ENCODE measurements around the gene UBE2G2.

Gene UBE2G2

DNA sequence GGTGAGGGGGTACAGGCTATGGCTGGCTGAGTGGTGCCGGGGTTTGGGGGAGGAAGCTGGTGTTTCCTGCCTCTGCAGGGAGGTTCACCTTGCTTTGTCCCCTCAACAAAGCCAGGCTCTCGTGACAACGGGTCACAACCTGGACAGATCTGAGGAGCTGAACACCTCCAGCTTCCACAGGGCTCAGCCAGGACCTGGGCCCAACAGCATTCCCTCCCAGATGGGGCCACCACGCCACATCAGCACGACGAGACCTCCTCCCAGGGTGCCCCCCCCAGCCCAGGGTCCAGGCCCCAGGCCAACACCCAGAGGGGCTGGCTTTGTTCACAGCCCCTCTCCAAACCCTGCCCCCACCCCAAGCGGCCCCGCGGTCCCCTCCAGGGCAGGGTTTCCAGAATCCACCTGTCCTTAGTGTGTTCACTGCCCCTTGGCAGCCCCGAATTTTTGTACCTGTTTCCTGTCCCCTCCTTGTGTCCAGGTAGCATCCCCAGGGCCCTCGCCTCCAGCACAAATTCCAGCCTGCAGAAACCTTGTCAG, 34.7 kb downstream of the UBE2G2 start:
- no peaks in the 10 kb centered on the region for H3K9me3 Mint-ChIP-seq
- no peak overlapping the region for H3K27ac Mint-ChIP-seq
- H3K4me1 Mint-ChIP-seq: peaks cover 11% of the 10 kb centered on the region
- no peak overlapping the region for H3K4me3 Mint-ChIP-seq
- peaks cover 3% of the 10 kb centered on the region for H3K36me3 Mint-ChIP-seq
- H3K27me3 Mint-ChIP-seq: no peaks in the 10 kb centered on the region

DNA sequence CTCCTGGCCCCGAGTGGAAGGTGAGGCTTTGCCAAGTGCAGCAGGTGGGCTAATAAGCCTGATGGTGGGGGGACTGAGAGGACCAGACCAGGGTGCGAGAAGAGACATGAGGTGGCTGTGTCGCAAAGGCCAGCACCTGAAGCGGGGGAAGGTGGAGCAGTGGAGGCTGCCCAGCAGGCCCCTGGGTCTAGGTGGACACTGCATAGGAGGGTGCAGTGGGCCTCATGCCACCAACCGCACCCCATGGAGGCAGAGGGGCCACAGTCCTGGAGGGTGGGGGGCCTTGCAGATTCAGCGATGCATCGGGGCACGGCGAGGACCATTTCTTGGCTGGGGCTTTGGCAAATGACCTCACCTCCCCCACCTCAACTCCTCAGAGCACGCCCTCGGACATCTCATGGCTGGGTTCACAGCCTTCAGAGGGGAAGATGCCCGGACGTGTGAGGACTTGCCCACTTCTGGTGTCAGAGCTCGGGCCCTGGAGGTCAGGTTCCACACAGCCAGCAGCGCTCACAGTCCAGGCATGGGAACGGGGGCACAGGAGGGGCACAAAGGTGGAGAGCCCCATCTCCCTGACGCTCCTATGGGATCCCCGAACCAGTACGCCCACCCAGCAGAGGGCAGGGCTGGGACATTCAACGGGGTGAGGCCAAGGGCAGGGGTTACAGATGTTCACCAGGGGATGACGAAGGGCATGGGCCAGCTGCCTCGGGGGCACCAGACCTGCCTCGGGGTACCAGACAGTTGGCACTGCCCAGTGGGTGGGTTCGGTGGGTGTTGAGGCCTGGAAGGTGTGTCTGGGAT, 35.4 kb downstream of the UBE2G2 start:
- Mint-ChIP-seq H3K27ac (no peak overlapping the region), H3K36me3 (peaks cover 3% of the 10 kb centered on the region)

DNA sequence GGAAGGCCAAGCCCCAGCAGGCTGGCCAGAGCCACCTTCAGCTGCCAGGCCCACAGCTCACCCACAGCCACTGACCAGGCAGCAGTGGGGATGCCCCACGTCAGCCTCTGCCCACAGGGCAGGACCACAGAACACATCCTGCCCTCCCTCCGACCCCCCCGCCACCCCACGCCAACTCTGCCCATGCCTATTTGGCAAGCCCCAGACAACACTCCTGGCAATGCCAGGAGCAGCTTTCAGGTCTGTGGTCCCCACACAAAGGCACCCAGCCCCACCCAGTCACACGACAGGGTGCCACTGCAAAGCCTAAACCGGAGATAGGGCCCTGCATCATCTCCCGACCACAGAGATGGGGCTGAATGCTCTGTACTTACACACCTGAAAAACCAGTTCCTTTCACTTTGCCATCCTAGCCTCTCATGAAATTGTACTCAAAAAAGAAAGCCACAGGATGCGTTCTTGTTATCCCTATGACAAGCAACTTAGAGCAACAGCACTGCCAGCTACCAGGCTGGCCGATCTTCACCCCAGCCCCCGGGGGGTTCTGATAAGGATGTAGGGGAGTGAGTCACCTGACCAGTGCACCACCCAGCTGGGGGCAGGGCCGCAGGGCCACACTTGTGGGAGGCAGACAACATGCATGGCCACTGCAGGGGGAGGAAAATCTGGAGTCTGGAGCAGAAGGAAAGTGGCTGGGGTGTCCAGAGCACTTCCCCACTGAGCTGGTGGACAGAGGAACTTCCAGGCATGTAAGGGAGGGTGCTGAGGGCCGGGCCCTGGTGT, 36.2 kb downstream of the UBE2G2 start:
- no peaks in the 10 kb centered on the region for H3K9me3 Mint-ChIP-seq
- H3K27me3 Mint-ChIP-seq: no peaks in the 10 kb centered on the region
- peaks cover 17% of the 10 kb centered on the region for H3K4me1 Mint-ChIP-seq
- H3K27ac Mint-ChIP-seq: no peak overlapping the region
- peaks cover 3% of the 10 kb centered on the region for H3K36me3 Mint-ChIP-seq
- H3K4me3 Mint-ChIP-seq: no peak overlapping the region

More for the DNA sequence above, 35.4 kb downstream of the UBE2G2 start:
- no peak overlapping the region for H3K4me3 Mint-ChIP-seq
- peaks cover 16% of the 10 kb centered on the region for H3K4me1 Mint-ChIP-seq
- H3K9me3 Mint-ChIP-seq: no peaks in the 10 kb centered on the region
- H3K27me3 Mint-ChIP-seq: no peaks in the 10 kb centered on the region

DNA sequence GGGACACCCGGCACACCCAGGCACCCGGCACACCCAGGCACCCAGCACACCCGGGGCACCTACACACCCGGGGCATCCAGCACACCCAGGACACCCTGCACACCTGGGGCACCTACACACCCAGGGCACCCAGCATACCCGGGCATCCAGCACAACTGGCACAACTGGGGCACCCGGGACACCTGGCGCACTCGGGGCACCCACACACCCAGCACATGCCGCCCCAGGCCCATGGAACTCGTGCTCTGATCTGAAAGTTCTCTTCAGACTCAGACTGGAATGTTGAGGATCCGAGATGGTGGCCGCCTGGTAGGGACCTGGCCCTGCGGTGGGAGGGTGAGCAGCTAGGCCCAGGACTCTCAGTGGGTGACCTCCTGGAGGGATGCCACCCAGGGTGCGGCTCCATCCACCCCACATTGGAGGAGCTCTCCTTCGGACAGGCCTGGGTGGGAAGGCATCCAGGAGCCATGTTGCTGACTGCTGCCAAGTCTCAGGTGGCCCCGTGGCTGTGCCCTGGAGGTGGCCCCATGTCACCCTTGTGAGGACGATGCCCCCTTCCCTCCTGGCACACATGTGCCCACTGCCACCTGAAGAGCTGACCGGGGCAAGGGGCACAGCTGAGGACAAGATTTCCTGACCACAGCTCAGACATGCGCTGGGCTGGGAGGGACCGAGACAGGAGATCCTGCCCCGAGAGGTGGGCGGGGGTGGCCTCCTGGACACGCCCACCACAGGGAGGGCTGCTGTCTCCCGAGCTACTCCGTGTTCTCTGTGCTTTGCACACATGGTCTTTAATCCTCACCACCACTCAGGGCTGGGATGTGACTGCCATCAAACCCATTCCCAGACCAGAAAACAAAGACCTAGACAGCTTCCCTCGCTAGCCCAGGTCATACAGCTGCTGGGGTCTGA, 37.0 kb downstream of the UBE2G2 start:
- Mint-ChIP-seq H3K27ac (no peak overlapping the region), H3K9me3 (no peaks in the 10 kb centered on the region), H3K27me3 (no peaks in the 10 kb centered on the region), H3K36me3 (no peaks in the 10 kb centered on the region), H3K4me1 (peaks cover 17% of the 10 kb centered on the region), H3K4me3 (no peak overlapping the region)

DNA sequence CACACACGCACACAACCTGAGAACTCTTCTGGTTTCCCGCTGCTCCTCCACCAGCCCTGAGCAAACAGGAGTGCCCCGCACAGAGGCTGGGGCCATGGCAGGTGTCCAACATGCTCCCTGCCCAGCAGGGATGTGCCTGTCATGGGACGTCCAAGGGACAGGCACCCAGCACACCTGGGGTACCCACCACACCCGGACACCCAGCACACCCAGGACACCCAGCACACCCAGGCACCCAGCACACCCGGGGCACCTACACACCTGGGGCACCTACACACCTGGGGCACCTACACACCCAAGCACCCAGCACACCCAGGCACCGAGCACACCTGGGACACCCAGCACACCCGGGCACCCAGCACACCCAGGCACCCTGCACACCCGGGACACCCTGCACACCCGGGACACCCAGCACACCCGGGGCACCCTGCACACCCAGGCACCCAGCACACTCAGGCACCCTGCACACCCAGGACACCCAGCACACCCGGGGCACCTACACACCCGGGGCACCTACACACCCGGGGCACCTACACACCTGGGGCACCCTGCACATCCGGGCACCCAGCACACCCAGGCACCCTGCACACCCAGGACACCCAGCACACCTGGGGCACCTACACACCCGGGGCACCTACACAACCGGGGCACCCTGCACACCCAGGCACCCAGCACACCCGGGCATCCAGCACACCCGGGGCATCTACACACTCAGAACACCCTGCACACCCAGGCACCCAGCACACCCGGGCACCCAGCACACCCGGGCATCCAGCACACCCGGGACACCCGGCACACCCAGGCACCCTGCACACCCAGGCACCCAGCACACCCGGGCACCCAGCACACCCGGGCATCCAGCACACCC, 37.9 kb downstream of the UBE2G2 start:
- Mint-ChIP-seq H3K4me3 (no peak overlapping the region), H3K27me3 (no peaks in the 10 kb centered on the region), H3K9me3 (no peaks in the 10 kb centered on the region), H3K4me1 (peaks cover 17% of the 10 kb centered on the region), H3K36me3 (no peaks in the 10 kb centered on the region), H3K27ac (no peak overlapping the region)

DNA sequence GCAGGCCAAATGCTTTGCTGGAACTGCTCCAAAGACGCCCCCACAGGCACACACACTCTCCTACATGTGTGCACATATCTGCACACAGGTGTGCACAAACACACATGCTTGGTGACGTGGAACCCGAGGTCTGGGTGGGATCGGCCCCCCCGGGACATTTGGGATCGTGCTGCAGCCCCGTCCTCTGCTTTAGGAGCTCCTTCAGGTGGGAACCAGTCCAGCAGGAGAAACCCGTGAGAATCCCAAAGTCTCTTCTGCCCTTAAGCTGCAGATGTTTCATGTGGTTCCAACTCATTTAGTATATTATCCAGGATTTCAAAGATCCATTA, 38.6 kb downstream of the UBE2G2 start:
- Mint-ChIP-seq H3K27ac (no peak overlapping the region), H3K36me3 (no peaks in the 10 kb centered on the region), H3K4me3 (no peak overlapping the region), H3K4me1 (peaks cover 17% of the 10 kb centered on the region), H3K9me3 (no peaks in the 10 kb centered on the region), H3K27me3 (no peaks in the 10 kb centered on the region)

DNA sequence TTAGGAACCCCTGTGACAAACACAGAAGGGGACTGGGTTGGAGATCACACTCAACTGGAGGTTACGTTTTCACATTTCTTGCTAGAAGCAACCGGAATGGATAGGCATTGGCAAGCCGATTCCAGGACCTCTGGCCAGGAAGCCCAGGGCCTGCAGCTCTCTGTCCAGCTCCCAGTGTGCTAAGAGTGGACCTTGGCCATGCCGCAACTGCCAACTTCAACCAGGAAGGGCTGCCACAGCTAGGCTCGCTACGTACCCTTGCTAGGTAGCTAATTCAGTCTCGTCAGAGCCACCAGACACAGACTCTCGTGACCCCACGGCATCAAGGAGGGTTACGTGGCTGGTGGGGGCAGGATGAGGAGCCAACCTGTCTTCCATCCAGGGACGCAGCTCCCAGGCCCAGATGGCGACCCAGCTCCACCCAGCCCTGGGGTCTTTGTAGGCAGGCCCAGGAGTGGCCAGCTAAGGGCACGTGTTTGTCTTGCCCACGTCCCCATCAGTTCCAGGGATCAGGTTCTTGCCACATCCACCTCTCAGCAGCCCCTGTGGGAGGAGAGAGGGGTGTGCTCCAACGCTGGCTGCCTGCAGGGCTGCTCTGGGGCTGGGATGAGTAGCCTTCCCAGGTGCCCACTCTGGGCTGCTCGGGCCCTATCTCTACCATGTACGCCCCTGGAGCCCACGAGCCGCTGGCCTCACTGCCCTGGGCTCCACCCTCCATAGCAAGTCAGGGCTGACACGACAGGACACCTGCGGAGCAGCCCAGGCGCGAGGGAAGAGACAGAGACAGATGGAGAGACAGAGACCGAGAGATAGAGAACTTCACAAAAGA, 39.2 kb downstream of the UBE2G2 start:
- no peak overlapping the region for H3K4me3 Mint-ChIP-seq
- H3K27ac Mint-ChIP-seq: no peak overlapping the region
- peaks cover 17% of the 10 kb centered on the region for H3K4me1 Mint-ChIP-seq
- H3K9me3 Mint-ChIP-seq: no peaks in the 10 kb centered on the region
- H3K27me3 Mint-ChIP-seq: no peaks in the 10 kb centered on the region
- no peaks in the 10 kb centered on the region for H3K36me3 Mint-ChIP-seq

DNA sequence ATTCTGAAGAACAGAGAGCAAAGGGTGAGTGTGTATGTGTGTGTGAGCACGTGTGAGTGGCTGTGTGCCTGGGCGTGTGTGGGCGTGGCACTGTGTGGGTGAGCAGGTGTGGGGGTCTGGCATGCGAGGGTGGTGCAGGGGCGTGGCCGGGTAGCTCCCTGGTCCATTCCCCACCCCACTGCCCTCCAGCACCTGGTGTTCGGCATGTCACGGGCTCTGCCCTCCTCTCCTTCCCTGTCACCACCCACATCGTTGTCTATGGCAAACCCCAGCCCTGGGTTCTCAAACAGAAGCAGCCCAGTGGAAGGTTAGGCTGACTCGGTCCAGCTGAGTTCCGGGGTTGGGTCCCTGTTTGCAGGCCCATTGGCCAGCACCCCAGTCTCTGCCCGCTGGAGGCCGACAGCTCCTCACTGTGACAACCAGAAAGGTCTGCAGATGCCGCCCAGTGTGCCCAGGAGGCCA, 39.8 kb downstream of the UBE2G2 start:
- no peaks in the 10 kb centered on the region for H3K27me3 Mint-ChIP-seq
- H3K9me3 Mint-ChIP-seq: no peaks in the 10 kb centered on the region
- no peaks in the 10 kb centered on the region for H3K36me3 Mint-ChIP-seq
- H3K4me1 Mint-ChIP-seq: peaks cover 17% of the 10 kb centered on the region
- no peak overlapping the region for H3K27ac Mint-ChIP-seq
- no peak overlapping the region for H3K4me3 Mint-ChIP-seq

DNA sequence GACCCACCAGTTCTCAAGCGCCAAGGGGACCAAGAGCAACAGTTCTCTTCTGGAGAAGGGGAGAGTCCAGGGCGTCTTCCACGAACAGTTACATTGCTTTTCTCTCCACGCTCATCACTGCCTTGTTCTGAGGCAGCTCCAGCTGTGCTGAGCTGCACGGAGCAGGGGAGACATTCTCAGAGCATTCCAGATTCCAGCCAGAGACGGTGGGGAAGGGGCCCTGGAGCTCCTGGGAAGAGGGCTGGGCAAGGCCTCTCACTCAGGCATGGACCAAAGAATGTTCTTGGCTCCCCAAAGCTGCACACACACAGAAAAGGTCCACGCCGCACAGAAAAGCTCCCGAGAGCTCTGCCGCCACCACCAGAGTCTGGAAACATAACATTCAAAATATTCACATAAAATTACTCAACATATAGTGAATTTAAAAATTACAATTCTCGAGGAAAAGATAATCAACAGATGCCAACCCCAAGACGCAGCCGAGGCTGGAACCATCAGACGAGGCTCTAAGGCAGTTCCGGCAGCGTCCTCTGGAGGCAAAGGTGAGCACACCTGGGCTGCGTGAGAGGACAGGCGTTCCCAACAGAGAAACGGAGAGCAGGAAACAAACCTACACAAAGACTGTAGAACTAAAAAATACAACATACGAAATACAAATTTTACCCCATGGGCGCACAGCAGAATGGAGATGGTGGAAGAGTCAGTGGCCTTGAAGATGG, 40.5 kb downstream of the UBE2G2 start:
- no peak overlapping the region for H3K4me3 Mint-ChIP-seq
- H3K27ac Mint-ChIP-seq: no peak overlapping the region
- H3K27me3 Mint-ChIP-seq: no peaks in the 10 kb centered on the region
- no peaks in the 10 kb centered on the region for H3K9me3 Mint-ChIP-seq
- no peaks in the 10 kb centered on the region for H3K36me3 Mint-ChIP-seq
- peaks cover 17% of the 10 kb centered on the region for H3K4me1 Mint-ChIP-seq

DNA sequence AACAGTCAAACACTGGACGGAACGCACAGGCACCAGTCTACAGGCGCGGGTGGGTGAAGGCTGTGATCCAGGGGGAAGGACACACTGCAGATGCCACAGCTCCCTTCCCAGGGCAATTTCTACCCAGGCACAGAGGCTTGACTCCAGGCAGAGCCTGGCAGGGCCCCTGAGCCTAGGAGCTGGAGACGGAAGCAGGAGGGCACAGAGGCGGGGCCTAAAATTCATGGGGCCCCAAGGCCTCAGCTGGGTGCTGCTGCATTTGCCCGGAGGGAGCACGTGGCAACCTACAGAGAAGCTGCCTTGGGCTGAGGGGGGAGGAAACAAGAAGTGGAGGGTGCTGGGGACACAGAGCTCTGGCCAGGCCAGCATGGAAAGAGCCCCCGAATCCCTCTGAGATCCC, 41.2 kb downstream of the UBE2G2 start:
- no peaks in the 10 kb centered on the region for H3K36me3 Mint-ChIP-seq
- H3K9me3 Mint-ChIP-seq: no peaks in the 10 kb centered on the region
- peaks cover 10% of the 10 kb centered on the region for H3K4me1 Mint-ChIP-seq
- H3K27ac Mint-ChIP-seq: no peak overlapping the region
- H3K4me3 Mint-ChIP-seq: no peak overlapping the region
- no peaks in the 10 kb centered on the region for H3K27me3 Mint-ChIP-seq

DNA sequence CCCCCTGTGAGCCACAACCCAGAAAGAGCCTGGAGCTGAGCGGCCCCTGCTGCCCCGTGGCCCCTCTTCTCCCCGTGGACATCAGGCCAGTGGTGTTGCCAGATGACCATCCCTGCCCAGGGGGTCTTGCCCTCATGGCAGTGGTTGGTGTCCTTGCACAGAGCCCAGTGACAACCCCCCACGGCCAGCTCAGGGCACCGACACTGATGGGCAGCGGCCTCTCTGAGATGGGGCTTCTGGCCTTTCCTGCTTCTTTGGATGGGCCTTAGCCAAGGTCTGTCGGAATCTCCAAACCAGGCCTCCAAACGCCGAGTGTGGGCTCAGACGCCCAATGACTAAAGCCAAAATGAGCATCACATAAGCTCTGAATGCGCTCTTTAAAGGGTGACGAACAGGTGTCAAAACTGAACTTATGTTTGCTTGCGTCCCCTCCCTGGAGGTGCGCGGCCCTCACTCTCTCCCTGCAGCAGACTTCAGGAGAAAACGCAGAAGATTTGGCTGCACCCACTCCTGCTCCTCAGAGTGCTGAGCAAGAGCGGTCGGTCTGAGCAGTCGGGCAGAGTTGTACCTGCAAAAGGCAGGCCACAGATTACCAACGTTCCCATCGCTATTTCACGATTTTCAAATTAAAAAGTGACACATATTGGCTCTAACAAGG, 41.9 kb downstream of the UBE2G2 start:
- Mint-ChIP-seq H3K36me3 (no peaks in the 10 kb centered on the region), H3K9me3 (no peaks in the 10 kb centered on the region), H3K4me3 (no peak overlapping the region), H3K27me3 (no peaks in the 10 kb centered on the region), H3K4me1 (peaks cover 6% of the 10 kb centered on the region), H3K27ac (no peak overlapping the region)

DNA sequence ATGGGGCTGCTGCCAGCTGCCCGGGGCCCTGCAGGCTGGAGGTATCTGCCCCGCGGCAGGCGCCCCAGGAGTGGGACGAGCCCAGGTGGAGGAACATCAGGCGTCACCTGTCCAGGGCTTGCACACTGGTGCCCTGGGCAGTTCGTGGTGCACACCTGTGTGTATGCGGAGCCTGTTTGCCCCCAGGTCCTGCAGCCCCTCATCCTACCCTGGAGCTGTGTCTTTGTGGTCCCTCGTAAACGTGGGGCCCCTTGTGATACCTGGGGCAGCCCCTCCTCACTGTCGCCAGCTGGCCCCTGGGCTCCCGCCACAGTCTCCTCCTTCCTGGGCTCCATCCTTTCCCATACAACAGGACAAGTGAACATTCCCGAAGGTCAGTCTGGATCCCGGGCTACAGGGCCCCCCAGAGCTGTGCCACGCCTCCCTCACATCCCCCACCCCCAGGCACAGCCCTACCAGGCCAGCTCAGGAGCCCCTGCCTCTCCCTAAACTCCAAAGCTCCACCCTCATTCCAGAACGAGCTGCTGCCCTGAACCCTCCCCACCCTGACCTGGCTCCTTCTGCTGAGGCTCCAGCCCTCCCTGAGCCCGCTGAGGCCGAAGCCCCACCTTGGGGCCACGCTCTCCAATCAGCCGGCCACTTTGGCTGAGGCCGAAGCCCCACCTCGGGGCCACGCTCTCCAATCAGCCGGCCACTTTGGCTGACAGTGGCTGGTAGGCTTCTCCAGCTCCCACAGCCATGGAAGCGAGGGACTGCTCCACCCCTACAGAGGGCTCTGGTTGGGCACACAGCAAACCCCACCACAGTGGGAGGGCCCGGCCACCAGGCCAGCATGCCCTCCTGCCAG, 42.6 kb downstream of the UBE2G2 start:
- Mint-ChIP-seq H3K4me3 (no peak overlapping the region), H3K27ac (no peak overlapping the region), H3K9me3 (no peaks in the 10 kb centered on the region), H3K4me1 (peaks cover 6% of the 10 kb centered on the region), H3K36me3 (no peaks in the 10 kb centered on the region), H3K27me3 (no peaks in the 10 kb centered on the region)

All from activated naive CD4-positive, alpha-beta T cell treated with anti-CD3 and anti-CD28 coated beads, Interleukin-2, amount 50 U/mL, for 24 hours (primary cell).